ENCODE measurements around the gene CSDE1. TPM values are rescaled to one million over a fixed set of nuclear protein-coding genes. Genes with fewer than 3 reads are reported as not detected.

Gene CSDE1
- total RNA-seq, 4 donors from 2014 or later: 879 to 1,224 (median 1,011) TPM

GRCh38 chr1:114745291-114745690 lies 12.5 kb downstream of the CSDE1 start:
- TF ChIP-seq, protein P1, sequence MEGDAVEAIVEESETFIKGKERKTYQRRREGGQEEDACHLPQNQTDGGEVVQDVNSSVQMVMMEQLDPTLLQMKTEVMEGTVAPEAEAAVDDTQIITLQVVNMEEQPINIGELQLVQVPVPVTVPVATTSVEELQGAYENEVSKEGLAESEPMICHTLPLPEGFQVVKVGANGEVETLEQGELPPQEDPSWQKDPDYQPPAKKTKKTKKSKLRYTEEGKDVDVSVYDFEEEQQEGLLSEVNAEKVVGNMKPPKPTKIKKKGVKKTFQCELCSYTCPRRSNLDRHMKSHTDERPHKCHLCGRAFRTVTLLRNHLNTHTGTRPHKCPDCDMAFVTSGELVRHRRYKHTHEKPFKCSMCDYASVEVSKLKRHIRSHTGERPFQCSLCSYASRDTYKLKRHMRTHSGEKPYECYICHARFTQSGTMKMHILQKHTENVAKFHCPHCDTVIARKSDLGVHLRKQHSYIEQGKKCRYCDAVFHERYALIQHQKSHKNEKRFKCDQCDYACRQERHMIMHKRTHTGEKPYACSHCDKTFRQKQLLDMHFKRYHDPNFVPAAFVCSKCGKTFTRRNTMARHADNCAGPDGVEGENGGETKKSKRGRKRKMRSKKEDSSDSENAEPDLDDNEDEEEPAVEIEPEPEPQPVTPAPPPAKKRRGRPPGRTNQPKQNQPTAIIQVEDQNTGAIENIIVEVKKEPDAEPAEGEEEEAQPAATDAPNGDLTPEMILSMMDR (IDR thresholded peaks at IDR 0.05): no peak
- ATAC-seq (ENCODE audit: low FRiP score): no peak

DNA sequence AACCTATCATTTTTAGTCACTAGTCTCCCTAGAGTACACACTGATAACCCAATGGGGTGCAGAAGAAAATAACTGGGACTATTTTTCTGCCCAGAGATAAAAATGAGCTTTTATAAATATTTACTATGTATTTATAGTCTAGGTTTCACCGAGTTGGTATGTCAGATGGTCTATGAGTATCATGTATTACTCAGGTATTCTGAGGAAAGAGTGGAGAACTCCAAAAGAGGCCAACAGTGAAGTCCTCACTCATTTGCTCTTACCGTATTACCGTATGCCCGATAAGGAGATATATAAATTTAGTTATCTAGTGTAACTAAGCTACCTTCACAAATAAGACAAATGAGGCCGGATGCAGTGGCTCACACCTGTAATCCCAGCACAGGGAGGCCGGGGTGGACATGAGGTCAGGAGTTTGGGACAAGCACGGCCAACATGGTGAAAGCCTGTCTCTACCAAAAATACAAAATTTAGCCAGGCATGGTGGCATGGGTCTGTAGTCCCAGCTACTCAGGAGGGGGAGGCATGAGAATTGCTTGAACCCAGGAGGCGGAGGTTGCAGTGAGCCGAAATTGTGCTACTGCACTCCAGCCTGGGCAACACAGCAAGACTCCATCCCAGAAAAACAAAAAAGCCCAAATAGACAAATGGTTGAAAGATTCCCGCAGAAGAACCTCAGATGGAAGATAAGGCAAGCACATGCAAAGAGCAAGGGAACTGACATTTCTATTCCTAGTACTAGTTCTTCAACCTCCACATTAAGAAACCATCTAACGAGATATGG lies 15.6 kb downstream of the CSDE1 start:
- ATAC-seq (ENCODE audit: low FRiP score): no peak
- TF ChIP-seq, protein P1 (IDR thresholded peaks at IDR 0.05): no peak
- DNase-seq (ENCODE audit: low spot score): no peak

More at GRCh38 chr1:114745291-114745690, 12.5 kb downstream of the CSDE1 start:
- no peak for DNase-seq (ENCODE audit: low spot score)

DNA sequence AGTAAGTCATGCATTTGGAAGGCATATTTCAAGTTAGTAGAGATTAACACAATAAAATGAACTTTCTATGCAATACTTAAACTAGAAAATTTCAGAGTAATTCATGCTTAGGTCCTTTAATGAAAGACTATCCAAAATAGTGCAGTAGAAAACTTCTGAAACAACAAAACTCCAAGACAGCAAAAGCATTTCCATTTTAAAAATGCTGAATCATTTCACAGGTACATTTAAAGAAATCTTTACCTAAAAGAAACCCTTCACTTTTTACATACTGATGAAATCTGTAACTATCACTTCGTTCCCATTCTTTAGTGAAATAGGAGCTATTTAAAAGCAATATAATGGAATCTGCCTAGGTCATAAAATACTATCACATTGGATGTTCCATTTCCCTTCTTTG lies 17.5 kb downstream of the CSDE1 start:
- DNase-seq (ENCODE audit: low spot score): no peak
- TF ChIP-seq, protein P1 (IDR thresholded peaks at IDR 0.05): no peak
- no peak for ATAC-seq (ENCODE audit: low FRiP score)

GRCh38 chr1:114737314-114737849 lies 20.4 kb downstream of the CSDE1 start:
- no peak for ATAC-seq (ENCODE audit: low FRiP score)
- no peak for DNase-seq (ENCODE audit: low spot score)
- TF ChIP-seq, protein P1 (IDR thresholded peaks at IDR 0.05): no peak

GRCh38 chr1:114735479-114735878 lies 22.3 kb downstream of the CSDE1 start:
- TF ChIP-seq, protein P1 (IDR thresholded peaks at IDR 0.05): no peak
- DNase-seq (ENCODE audit: low spot score) (no peak), ATAC-seq (ENCODE audit: low FRiP score) (no peak)

- ATAC-seq (ENCODE audit: low FRiP score) (no peak), DNase-seq (ENCODE audit: low spot score) (no peak)
- TF ChIP-seq, protein P1 (IDR thresholded peaks at IDR 0.05): no peak
Observed at GRCh38 chr1:114729782-114730181, 28.0 kb downstream of the CSDE1 start.

GRCh38 chr1:114728553-114728952 lies 29.2 kb downstream of the CSDE1 start:
- TF ChIP-seq, protein P1 (IDR thresholded peaks at IDR 0.05): no peak
- DNase-seq (ENCODE audit: low spot score) (no peak), ATAC-seq (ENCODE audit: low FRiP score) (no peak)

Data from omental fat pad (tissue), 4 donors.